ENCODE measurements around the gene LAG3. TPM values are rescaled to one million over a fixed set of nuclear protein-coding genes. Genes with fewer than 3 reads are reported as not detected.

LAG3 gene
- total RNA-seq, 1 experiment from 2014 or later: 2.6 TPM

- no peak for TF ChIP-seq GRHL2 (CRISPR knock-in tag; IDR thresholded peaks at IDR 0.05; ENCODE audit: insufficient replicate concordance, severe bottlenecking)
- TF ChIP-seq, protein P1, sequence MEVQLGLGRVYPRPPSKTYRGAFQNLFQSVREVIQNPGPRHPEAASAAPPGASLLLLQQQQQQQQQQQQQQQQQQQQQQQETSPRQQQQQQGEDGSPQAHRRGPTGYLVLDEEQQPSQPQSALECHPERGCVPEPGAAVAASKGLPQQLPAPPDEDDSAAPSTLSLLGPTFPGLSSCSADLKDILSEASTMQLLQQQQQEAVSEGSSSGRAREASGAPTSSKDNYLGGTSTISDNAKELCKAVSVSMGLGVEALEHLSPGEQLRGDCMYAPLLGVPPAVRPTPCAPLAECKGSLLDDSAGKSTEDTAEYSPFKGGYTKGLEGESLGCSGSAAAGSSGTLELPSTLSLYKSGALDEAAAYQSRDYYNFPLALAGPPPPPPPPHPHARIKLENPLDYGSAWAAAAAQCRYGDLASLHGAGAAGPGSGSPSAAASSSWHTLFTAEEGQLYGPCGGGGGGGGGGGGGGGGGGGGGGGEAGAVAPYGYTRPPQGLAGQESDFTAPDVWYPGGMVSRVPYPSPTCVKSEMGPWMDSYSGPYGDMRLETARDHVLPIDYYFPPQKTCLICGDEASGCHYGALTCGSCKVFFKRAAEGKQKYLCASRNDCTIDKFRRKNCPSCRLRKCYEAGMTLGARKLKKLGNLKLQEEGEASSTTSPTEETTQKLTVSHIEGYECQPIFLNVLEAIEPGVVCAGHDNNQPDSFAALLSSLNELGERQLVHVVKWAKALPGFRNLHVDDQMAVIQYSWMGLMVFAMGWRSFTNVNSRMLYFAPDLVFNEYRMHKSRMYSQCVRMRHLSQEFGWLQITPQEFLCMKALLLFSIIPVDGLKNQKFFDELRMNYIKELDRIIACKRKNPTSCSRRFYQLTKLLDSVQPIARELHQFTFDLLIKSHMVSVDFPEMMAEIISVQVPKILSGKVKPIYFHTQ (CRISPR knock-in tag; IDR thresholded peaks at IDR 0.05): no peak
- TF ChIP-seq, protein P2, sequence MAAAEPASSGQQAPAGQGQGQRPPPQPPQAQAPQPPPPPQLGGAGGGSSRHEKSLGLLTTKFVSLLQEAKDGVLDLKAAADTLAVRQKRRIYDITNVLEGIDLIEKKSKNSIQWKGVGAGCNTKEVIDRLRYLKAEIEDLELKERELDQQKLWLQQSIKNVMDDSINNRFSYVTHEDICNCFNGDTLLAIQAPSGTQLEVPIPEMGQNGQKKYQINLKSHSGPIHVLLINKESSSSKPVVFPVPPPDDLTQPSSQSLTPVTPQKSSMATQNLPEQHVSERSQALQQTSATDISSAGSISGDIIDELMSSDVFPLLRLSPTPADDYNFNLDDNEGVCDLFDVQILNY (CRISPR knock-in tag; IDR thresholded peaks at IDR 0.05): no peak
- no peak for TF ChIP-seq ZNF232 (CRISPR knock-in tag; IDR thresholded peaks at IDR 0.05)
Observed at GRCh38 chr12:6729186-6729585, 43.1 kb upstream of the LAG3 start (continued).

DNA sequence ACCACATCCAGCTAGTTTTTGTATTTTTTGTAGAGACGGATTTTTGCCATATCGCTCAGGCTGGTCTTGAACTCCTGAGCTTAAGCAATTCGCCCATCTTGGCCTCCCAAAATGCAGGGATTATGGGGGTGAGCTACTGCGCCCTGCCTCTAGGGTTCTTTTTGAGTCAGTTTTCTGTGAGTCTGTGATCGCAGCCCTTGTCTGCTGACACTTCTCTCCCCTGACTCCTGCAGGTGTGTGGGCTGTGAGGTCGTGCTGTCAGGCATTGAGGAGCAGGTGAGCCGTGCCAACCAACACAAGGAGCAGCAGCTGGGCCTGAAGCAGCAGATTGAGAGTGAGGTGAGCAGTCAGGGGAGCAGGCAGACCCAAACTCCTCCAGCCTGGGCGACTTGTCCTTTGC is 42.2 kb upstream of the LAG3 start:
- DNase-seq (ENCODE audit: low spot score): no peak
- no peak for ATAC-seq
- no peaks in the 10 kb centered on the region for H3K9me3 Mint-ChIP-seq
- H3K4me3 Mint-ChIP-seq: no peak overlapping the region
- ChIA-PET CTCF (interaction anchor here (0.9 kb wide), 1 partner anchor 23 kb away, joined by 3 read pairs; the partner anchor contains the start of gene MLF2), POLR2A (no interaction called here)
- H3K4me1 Mint-ChIP-seq: no peaks in the 10 kb centered on the region; the same call in 1 of the 2 replicates
- peaks cover 35% of the 10 kb centered on the region for H3K36me3 Mint-ChIP-seq
- no peaks in the 10 kb centered on the region for H3K27me3 Mint-ChIP-seq (ENCODE audit: low read depth)
- no peak overlapping the region for H3K27ac Mint-ChIP-seq
- no peak for TF ChIP-seq ATF1 (CRISPR knock-in tag; IDR thresholded peaks at IDR 0.05)
- no peak for TF ChIP-seq SOX15 (CRISPR knock-in tag; IDR thresholded peaks at IDR 0.05)
- TF ChIP-seq FOXK1 (CRISPR knock-in tag; IDR thresholded peaks at IDR 0.05): no peak

- DNase-seq (ENCODE audit: low spot score) (no peak), ATAC-seq (no peak)
- Mint-ChIP-seq H3K27me3 (ENCODE audit: low read depth) (no peaks in the 10 kb centered on the region), H3K36me3 (peaks cover 14% of the 10 kb centered on the region), H3K27ac (peak overlapping the region; percentile 85), H3K9me3 (no peaks in the 10 kb centered on the region), H3K4me3 (no peak overlapping the region), H3K4me1 (peaks cover 8% of the 10 kb centered on the region)
- TF ChIP-seq KAT7 (CRISPR knock-in tag; IDR thresholded peaks at IDR 0.05; ENCODE audit: borderline replicate concordance) (no peak), AFF4 (CRISPR knock-in tag; IDR thresholded peaks at IDR 0.05; ENCODE audit: borderline replicate concordance) (no peak), ESRRA (CRISPR knock-in tag; IDR thresholded peaks at IDR 0.05; ENCODE audit: borderline replicate concordance) (no peak)
- TF ChIP-seq, protein P3, sequence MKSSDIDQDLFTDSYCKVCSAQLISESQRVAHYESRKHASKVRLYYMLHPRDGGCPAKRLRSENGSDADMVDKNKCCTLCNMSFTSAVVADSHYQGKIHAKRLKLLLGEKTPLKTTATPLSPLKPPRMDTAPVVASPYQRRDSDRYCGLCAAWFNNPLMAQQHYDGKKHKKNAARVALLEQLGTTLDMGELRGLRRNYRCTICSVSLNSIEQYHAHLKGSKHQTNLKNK (CRISPR knock-in tag; IDR thresholded peaks at IDR 0.05): no peak
- TF ChIP-seq, protein P4, sequence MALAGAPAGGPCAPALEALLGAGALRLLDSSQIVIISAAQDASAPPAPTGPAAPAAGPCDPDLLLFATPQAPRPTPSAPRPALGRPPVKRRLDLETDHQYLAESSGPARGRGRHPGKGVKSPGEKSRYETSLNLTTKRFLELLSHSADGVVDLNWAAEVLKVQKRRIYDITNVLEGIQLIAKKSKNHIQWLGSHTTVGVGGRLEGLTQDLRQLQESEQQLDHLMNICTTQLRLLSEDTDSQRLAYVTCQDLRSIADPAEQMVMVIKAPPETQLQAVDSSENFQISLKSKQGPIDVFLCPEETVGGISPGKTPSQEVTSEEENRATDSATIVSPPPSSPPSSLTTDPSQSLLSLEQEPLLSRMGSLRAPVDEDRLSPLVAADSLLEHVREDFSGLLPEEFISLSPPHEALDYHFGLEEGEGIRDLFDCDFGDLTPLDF (CRISPR knock-in tag; IDR thresholded peaks at IDR 0.05): no peak
- ChIA-PET POLR2A (interaction anchor here (1.0 to 1.3 kb wide), 2 partner anchors 11 to 18 kb away, joined by 3 read pairs; partner anchors contain the start of genes COPS7A and MLF2), CTCF (interaction anchor here (0.9 to 1.9 kb wide), 5 partner anchors 11 to 90 kb away, joined by 3 to 7 read pairs (median 4); partner anchors contain the start of genes COPS7A and PTMS)
Observed at GRCh38 chr12:6734506-6735387, 37.6 kb upstream of the LAG3 start.
